Liver (tissue), 9 donors: ENCODE data around the gene CFAP47. TPM values are rescaled to one million over a fixed set of nuclear protein-coding genes. Genes with fewer than 3 reads are reported as not detected.

Experiments
- DNase-seq: peaks from one replicate; pipeline ENCODE4 v3.0.0-alpha.2; 2017; ENCODE audit warnings: low spot score
- H3K27ac ChIP-seq, 2 donors: one replicate each; pipeline ENCODE4 v1.7.0; 2013; ENCODE audit warnings: inconsistent platforms in 2 of 2, low read length in 2 of 2, control low read depth in 1 of 2, low read depth in 1 of 2, mild to moderate bottlenecking in 1 of 2
- H3K27me3 ChIP-seq, 4 donors: one replicate each; pipeline versions ENCODE4 v1.6.1 to v1.7.0; 2013; ENCODE audit warnings: low read length in 3 of 4, inconsistent platforms in 1 of 4, mild to moderate bottlenecking in 1 of 4, moderate library complexity in 1 of 4; ENCODE audit not compliant: control insufficient read depth in 4 of 4, insufficient read depth in 4 of 4
- H3K36me3 ChIP-seq, 4 donors: one replicate each; pipeline versions ENCODE4 v1.6.1 to v1.7.0; 2013; ENCODE audit warnings: low read length in 3 of 4, mild to moderate bottlenecking in 3 of 4, low read depth in 1 of 4, moderate library complexity in 1 of 4; ENCODE audit not compliant: control insufficient read depth in 4 of 4, insufficient read depth in 3 of 4
- H3K4me1 ChIP-seq, 4 donors: one replicate each; pipeline versions ENCODE4 v1.6.1 to v1.7.0; 2013; ENCODE audit warnings: low read length in 3 of 4, mild to moderate bottlenecking in 3 of 4, moderate library complexity in 1 of 4; ENCODE audit not compliant: control insufficient read depth in 4 of 4, insufficient read depth in 4 of 4
- H3K4me3 ChIP-seq, 3 donors: one replicate each; pipeline versions ENCODE4 v1.6.1 to v1.7.0; 2013; ENCODE audit warnings: low read length in 3 of 3, control low read depth in 1 of 3, low read depth in 1 of 3, mild to moderate bottlenecking in 1 of 3
- H3K9ac ChIP-seq, 2 donors: one replicate each; pipeline ENCODE4 v1.7.0; 2013; ENCODE audit warnings: low read length in 2 of 2, mild to moderate bottlenecking in 2 of 2, moderate library complexity in 2 of 2, control low read depth in 1 of 2, low read depth in 1 of 2
- H3K9me3 ChIP-seq, 4 donors: one replicate each; pipeline versions ENCODE4 v1.6.1 to v1.7.0; 2013; ENCODE audit warnings: low read length in 3 of 4; ENCODE audit not compliant: control insufficient read depth in 4 of 4
- EGR1 ChIP-seq, 2 donors: IDR thresholded peaks; 2 replicates each; pipeline ENCODE4 v1.6.1; 2016 to 2018; ENCODE audit warnings: antibody characterized with exemption in 2 of 2, low read depth in 2 of 2
- FOXA1 ChIP-seq: IDR thresholded peaks from 2 replicates; pipeline ENCODE4 v1.6.1; 2016; ENCODE audit warnings: antibody characterized with exemption
- GABPA ChIP-seq, 2 donors: IDR thresholded peaks in 1 of 2; conservative IDR thresholded peaks in 1 of 2; 2 replicates each; pipeline ENCODE4 v1.6.1; 2016; ENCODE audit warnings: antibody characterized with exemption in 2 of 2, mild to moderate bottlenecking in 1 of 2, moderate library complexity in 1 of 2
- HNF4A ChIP-seq, 2 donors: conservative IDR thresholded peaks; 2 replicates each; pipeline ENCODE4 v1.6.1; 2016; ENCODE audit warnings: antibody characterized with exemption in 2 of 2, mild to moderate bottlenecking in 2 of 2
- HNF4G ChIP-seq: IDR thresholded peaks from 2 replicates; pipeline ENCODE4 v1.6.1; 2016; ENCODE audit warnings: antibody characterized with exemption
- JUND ChIP-seq, 2 donors: IDR thresholded peaks; 2 replicates each; pipeline ENCODE4 v1.6.1; 2016; ENCODE audit warnings: antibody characterized with exemption in 2 of 2
- NR2F2 ChIP-seq: IDR thresholded peaks from 2 replicates; pipeline ENCODE4 v1.6.1; 2016; ENCODE audit warnings: antibody characterized with exemption
- RAD21 ChIP-seq, 2 donors: IDR thresholded peaks; 2 replicates each; pipeline ENCODE4 v1.6.1; 2016; ENCODE audit warnings: antibody characterized with exemption in 2 of 2, mild to moderate bottlenecking in 2 of 2
- SP1 ChIP-seq: IDR thresholded peaks from 2 replicates; pipeline ENCODE4 v1.6.1; 2018; ENCODE audit warnings: antibody characterized with exemption, mild to moderate bottlenecking
- TAF1 ChIP-seq: conservative IDR thresholded peaks from 2 replicates; pipeline ENCODE4 v1.6.1; 2016; ENCODE audit warnings: antibody characterized with exemption, mild to moderate bottlenecking
- YY1 ChIP-seq: IDR thresholded peaks from 2 replicates; pipeline ENCODE4 v1.6.1; 2016; ENCODE audit warnings: antibody characterized with exemption, mild to moderate bottlenecking
- WGBS: extraction: QIAGEN DNeasy Blood & Tissue Kit; methylation state at CpG from one replicate; pipeline ENCODE4 v1.1.7; 2013; 5-methylcytosine and 5-hydroxymethylcytosine counted together
- polyA plus RNA-seq, 2 donors: library from polyadenylated mRNA; stranded (reverse) in 1 of 2; unstranded in 1 of 2; fragments of 200-250 nt in 1 of 2; fragments of >200 nt in 1 of 2; fragmentation: Nextera tagmentation in 1 of 2; extraction: Ambion mirVana in 1 of 2; gene quantifications; one replicate each; pipeline versions ENCODE4 v1.2.1 to v1.2.3, GENCODE V29; 2013 to 2015
- total RNA-seq, 2 donors: library from RNA; depleted of rRNA; stranded (reverse); fragments of >200 nt; gene quantifications; one replicate each; pipeline ENCODE4 v1.2.3, GENCODE V29; 2014
- TF ChIP-seq, protein P1 (sequence below): IDR thresholded peaks from 2 replicates; pipeline ENCODE4 v1.6.1; 2016; ENCODE audit warnings: antibody characterized with exemption
- TF ChIP-seq, protein P2 (sequence below): IDR thresholded peaks from 2 replicates; pipeline ENCODE4 v1.6.1; 2016; ENCODE audit warnings: antibody characterized with exemption
- TF ChIP-seq, protein P3 (sequence below): fragments of 150-350 bp; IDR thresholded peaks from 2 replicates; pipeline ENCODE4 v1.5.1; 2017; ENCODE audit warnings: improper control_type of control experiment, low read depth, low read length; ENCODE audit not compliant: missing input control
- donor health status: healthy.
- donor health status: healthy.
- donor health status: healthy.
- donor health status: healthy.
- donor health status: healthy.

Gene CFAP47
- total and polyA plus RNA-seq, 4 donors = under 0.01 to 0.03 (median 0.01) TPM; not detected in 1

DNA sequence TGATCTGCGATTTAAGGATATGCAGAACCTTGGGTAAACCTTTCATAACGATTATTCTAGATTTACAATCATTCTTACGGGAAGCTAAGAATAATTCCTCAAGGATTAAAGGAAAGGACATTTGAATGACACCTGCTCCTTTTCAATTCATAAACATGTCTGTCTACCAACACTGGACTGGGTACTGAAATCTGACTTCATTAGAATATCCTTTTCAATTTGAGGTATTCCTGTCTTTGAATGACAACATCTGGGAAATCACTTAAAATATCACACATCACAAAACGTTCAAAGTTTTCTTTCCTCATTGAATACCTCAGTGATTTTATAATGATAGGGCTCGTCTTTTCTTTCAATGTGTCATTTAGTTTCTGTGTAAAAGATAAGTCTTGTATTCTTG is 87.7 kb downstream of the CFAP47 start:
- Histone ChIP-seq H3K27ac (no peak overlapping the region), H3K36me3 (no peaks in the 10 kb centered on the region), H3K4me3 (no peak overlapping the region), H3K9ac (no peak overlapping the region), H3K9me3 (no peaks in the 10 kb centered on the region), H3K4me1 (no peaks in the 10 kb centered on the region), H3K27me3 (peaks cover 0 to 4% (median 0%) of the 10 kb centered on the region in 4 donors)
- 60% methylated on average over 5 of the region's 5 CpGs for WGBS
- no peak for DNase-seq
- TF ChIP-seq, protein P1, sequence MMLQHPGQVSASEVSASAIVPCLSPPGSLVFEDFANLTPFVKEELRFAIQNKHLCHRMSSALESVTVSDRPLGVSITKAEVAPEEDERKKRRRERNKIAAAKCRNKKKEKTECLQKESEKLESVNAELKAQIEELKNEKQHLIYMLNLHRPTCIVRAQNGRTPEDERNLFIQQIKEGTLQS = no peak
- TF ChIP-seq RAD21 (IDR thresholded peaks at IDR 0.05) (no peak), NR2F2 (no peak), EGR1 (IDR thresholded peaks at IDR 0.05; ENCODE audit: low read depth in 2 of 2) (no peak), FOXA1 (no peak), HNF4A (conservative IDR thresholded peaks at IDR 0.05) (no peak)
- TF ChIP-seq, protein P2, sequence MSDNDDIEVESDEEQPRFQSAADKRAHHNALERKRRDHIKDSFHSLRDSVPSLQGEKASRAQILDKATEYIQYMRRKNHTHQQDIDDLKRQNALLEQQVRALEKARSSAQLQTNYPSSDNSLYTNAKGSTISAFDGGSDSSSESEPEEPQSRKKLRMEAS = no peak

DNA sequence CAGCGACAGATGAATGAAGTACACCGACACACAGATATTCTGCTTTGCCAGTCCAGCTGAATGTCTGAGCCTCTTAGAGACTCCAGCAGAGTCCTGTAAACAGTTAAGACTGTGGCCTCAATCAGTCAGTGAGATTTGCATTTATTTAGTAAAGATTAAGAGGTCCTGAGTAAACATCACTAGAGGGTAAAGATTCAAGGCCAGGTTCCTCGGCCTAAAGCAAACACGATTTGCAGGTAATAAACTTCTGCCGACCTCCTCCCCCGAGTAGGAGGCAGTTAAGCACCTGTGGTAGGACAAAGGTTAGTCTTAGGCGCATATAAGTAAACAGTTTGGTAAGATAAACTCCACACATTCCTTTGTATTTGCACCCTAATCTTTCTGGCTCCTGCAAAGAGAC is 99.6 kb downstream of the CFAP47 start:
- no peak for TF ChIP-seq FOXA1
- TF ChIP-seq SP1 = no peak
- TF ChIP-seq JUND (IDR thresholded peaks at IDR 0.05) = no peak
- TF ChIP-seq GABPA (IDR thresholded peaks at IDR 0.05 in 1 of 2, conservative IDR thresholded peaks at IDR 0.05 in 1 of 2) = no peak
- TF ChIP-seq, protein P3, sequence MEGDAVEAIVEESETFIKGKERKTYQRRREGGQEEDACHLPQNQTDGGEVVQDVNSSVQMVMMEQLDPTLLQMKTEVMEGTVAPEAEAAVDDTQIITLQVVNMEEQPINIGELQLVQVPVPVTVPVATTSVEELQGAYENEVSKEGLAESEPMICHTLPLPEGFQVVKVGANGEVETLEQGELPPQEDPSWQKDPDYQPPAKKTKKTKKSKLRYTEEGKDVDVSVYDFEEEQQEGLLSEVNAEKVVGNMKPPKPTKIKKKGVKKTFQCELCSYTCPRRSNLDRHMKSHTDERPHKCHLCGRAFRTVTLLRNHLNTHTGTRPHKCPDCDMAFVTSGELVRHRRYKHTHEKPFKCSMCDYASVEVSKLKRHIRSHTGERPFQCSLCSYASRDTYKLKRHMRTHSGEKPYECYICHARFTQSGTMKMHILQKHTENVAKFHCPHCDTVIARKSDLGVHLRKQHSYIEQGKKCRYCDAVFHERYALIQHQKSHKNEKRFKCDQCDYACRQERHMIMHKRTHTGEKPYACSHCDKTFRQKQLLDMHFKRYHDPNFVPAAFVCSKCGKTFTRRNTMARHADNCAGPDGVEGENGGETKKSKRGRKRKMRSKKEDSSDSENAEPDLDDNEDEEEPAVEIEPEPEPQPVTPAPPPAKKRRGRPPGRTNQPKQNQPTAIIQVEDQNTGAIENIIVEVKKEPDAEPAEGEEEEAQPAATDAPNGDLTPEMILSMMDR = no peak
- TF ChIP-seq EGR1 (IDR thresholded peaks at IDR 0.05; ENCODE audit: low read depth in 2 of 2) = no peak
- no peak for TF ChIP-seq TAF1
- TF ChIP-seq RAD21 (IDR thresholded peaks at IDR 0.05) = no peak
- TF ChIP-seq HNF4A (conservative IDR thresholded peaks at IDR 0.05) = no peak
- TF ChIP-seq HNF4G = no peak
- TF ChIP-seq YY1 = no peak
- DNase-seq = no peak
- WGBS = 30% methylated on average over 7 of the region's 7 CpGs
- no peak overlapping the region for H3K4me3 ChIP-seq
- H3K9me3 ChIP-seq = no peaks in the 10 kb centered on the region
- no peaks in the 10 kb centered on the region for H3K4me1 ChIP-seq
- no peaks in the 10 kb centered on the region for H3K36me3 ChIP-seq
- no peaks in the 10 kb centered on the region for H3K27me3 ChIP-seq
- H3K9ac ChIP-seq = no peak overlapping the region
- no peak overlapping the region for H3K27ac ChIP-seq

DNA sequence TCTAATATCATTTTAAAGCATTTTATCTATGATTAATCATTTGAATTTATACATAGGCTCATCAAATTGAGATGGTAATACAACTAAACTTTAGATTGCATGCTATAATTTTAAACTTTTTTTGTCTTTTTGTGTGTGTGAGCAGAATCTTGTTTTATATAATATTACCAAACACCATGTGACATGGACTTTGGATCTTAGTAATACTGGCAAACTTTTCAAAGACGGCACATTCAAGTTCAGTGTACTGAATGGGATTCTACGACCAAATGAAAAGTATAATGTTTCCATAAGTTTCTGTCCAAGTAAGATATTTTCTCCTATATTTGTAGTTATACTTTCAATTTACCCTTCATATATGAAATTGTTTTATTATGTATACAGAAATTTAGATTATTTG is 116.0 kb downstream of the CFAP47 start:
- 33% methylated on average over 2 of the region's 2 CpGs for WGBS
- no peak overlapping the region for H3K9ac ChIP-seq
- no peaks in the 10 kb centered on the region for H3K4me1 ChIP-seq
- no peak overlapping the region for H3K27ac ChIP-seq
- DNase-seq = no peak
- no peaks in the 10 kb centered on the region for H3K9me3 ChIP-seq
- H3K36me3 ChIP-seq = no peaks in the 10 kb centered on the region
- peaks cover 0 to 2% (median 0%) of the 10 kb centered on the region in 4 donors for H3K27me3 ChIP-seq
- TF ChIP-seq HNF4G (no peak), HNF4A (conservative IDR thresholded peaks at IDR 0.05) (peak; percentile 63 to 66)
- H3K4me3 ChIP-seq = no peak overlapping the region
